ENCODE measurements around the gene INTS11. TPM values are rescaled to one million over a fixed set of nuclear protein-coding genes. Genes with fewer than 3 reads are reported as not detected.

INTS11 gene
- total and polyA plus RNA-seq, 9 of the 15 experiments (the other 6 are each of a cell fraction or from before 2014, with no cell fraction given): 3.6 to 183 (median 110) TPM

- TF ChIP-seq SRSF9 (IDR thresholded peaks at IDR 0.05; ENCODE audit: borderline replicate concordance, low read depth, low read length) (no peak), ZNF586 (CRISPR knock-in tag; conservative IDR thresholded peaks at IDR 0.05) (no peak), MEIS2 (IDR thresholded peaks at IDR 0.05; ENCODE audit: partially characterized antibody) (no peak), NFXL1 (CRISPR knock-in tag; IDR thresholded peaks at IDR 0.05) (no peak), ETV5 (CRISPR knock-in tag; IDR thresholded peaks at IDR 0.05; ENCODE audit: low read depth) (no peak), TCFL5 (CRISPR knock-in tag; conservative IDR thresholded peaks at IDR 0.05) (no peak), SMARCE1 (IDR thresholded peaks at IDR 0.05) (no peak), BRD9 (IDR thresholded peaks at IDR 0.05; ENCODE audit: low read depth, partially characterized antibody) (no peak), CREB5 (CRISPR knock-in tag; IDR thresholded peaks at IDR 0.05) (no peak), RB1 (IDR thresholded peaks at IDR 0.05; ENCODE audit: low read depth) (peak; percentile 37; the same call in 1 of the 2 replicates), CEBPG (CRISPR knock-in tag; IDR thresholded peaks at IDR 0.05) (no peak), CEBPG (tag; conservative IDR thresholded peaks at IDR 0.05 in 1 of 2, IDR thresholded peaks at IDR 0.05 in 1 of 2) (no peak), GTF2F1 (IDR thresholded peaks at IDR 0.05; ENCODE audit: low read depth, low read length) (no peak), ZNF316 (IDR thresholded peaks at IDR 0.05) (no peak), EHMT2 (IDR thresholded peaks at IDR 0.05) (no peak), CBX3 (IDR thresholded peaks at IDR 0.05; ENCODE audit: borderline replicate concordance in 1 of 2, low read length in 2 of 2) (no peak), ELF4 (CRISPR knock-in tag; IDR thresholded peaks at IDR 0.05) (no peak), ZNF512 (tag; IDR thresholded peaks at IDR 0.05) (no peak), NUFIP1 (IDR thresholded peaks at IDR 0.05; ENCODE audit: partially characterized antibody) (no peak), PHF8 (IDR thresholded peaks at IDR 0.05; ENCODE audit: borderline replicate concordance, low read length) (peak; percentile 13; the same call in 1 of the 2 replicates), U2AF2 (optimal IDR thresholded peaks at IDR 0.05; ENCODE audit: low read depth, low read length) (no peak), ARID3B (CRISPR knock-in tag; IDR thresholded peaks at IDR 0.05; ENCODE audit: borderline replicate concordance) (no peak), ZNF280A (IDR thresholded peaks at IDR 0.05; ENCODE audit: low read depth, partially characterized antibody) (no peak)
Observed at GRCh38 chr1:1358433-1359271, 34.2 kb upstream of the INTS11 start, which contains the start of gene MXRA8 (continued).

All from K562 (cell line).